Thyroid gland (tissue), 4 donors: ENCODE results near the gene MPZL1.

ENCODE experiments used
- CTCF ChIP-seq, 6 experiments: fragments of 200-600 bp in 3 of 6; fragments of 450-650 bp in 3 of 6; sonication (generic) in 3 of 6; IDR thresholded peaks; one replicate each; pipeline ENCODE4 v1.5.1; 2016 to 2019; ENCODE audit warnings: antibody characterized with exemption in 6 of 6, mild to moderate bottlenecking in 2 of 6, inconsistent platforms in 1 of 6, moderate library complexity in 1 of 6
- POLR2A ChIP-seq, 2 donors: fragments of 450-650 bp; IDR thresholded peaks; one replicate each; pipeline ENCODE4 v1.6.1; 2017; ENCODE audit warnings: antibody characterized with exemption in 2 of 2, mild to moderate bottlenecking in 2 of 2, moderate library complexity in 1 of 2

- no peak for TF ChIP-seq POLR2A (IDR thresholded peaks at IDR 0.05)
- no peak for TF ChIP-seq CTCF (IDR thresholded peaks at IDR 0.05)
Measured at GRCh38 chr1:167795810-167796740, 74.3 kb downstream of the MPZL1 start.
